K562 (cell line): ENCODE measurements around the gene SMAGP. TPM values are rescaled to one million over a fixed set of nuclear protein-coding genes. Genes with fewer than 3 reads are reported as not detected.

Experiments used
- ARID4B ChIP-seq: sonication (generic); formaldehyde crosslinking; IDR thresholded peaks from 2 replicates; pipeline ENCODE4 v1.8.0; 2022; ENCODE audit warnings: mild to moderate bottlenecking, missing genetic modification reagents
- BRD9 ChIP-seq: fragments of 450-650 bp; IDR thresholded peaks from 2 replicates; pipeline ENCODE4 v1.6.1; 2018; ENCODE audit warnings: low read depth; ENCODE audit not compliant: partially characterized antibody
- CHD2 ChIP-seq: IDR thresholded peaks from 2 replicates; pipeline ENCODE4 v1.6.1; 2011; ENCODE audit warnings: low read depth, low read length
- CXXC5 ChIP-seq: fragments of 250-450 bp; sonication (Bioruptor Pico); IDR thresholded peaks from 2 replicates; pipeline ENCODE4 v1.8.0; 2022; ENCODE audit warnings: inconsistent platforms, mild to moderate bottlenecking, moderate library complexity
- EHMT2 ChIP-seq: fragments of 450-650 bp; IDR thresholded peaks from 2 replicates; pipeline ENCODE4 v1.6.1; 2018; ENCODE audit warnings: antibody characterized with exemption
- HDGF ChIP-seq: fragments of 450-650 bp; IDR thresholded peaks from 2 replicates; pipeline ENCODE4 v1.6.1; 2016
- KAT8 ChIP-seq: fragments of 450-650 bp; IDR thresholded peaks from 2 replicates; pipeline ENCODE4 v1.6.1; 2016; ENCODE audit warnings: low read depth, mild to moderate bottlenecking
- KLF1 ChIP-seq: fragments of 450-650 bp; IDR thresholded peaks from 2 replicates; pipeline ENCODE4 v1.6.1; 2016; ENCODE audit warnings: missing genetic modification characterization, missing compliant biosample characterization
- LARP7 ChIP-seq: fragments of 450-650 bp; IDR thresholded peaks from 2 replicates; pipeline ENCODE4 v1.6.1; 2016
- MAX ChIP-seq: sonication (generic); formaldehyde crosslinking; IDR thresholded peaks from 2 replicates; pipeline ENCODE4 v1.9.0; 2022; ENCODE audit warnings: mild to moderate bottlenecking, missing genetic modification reagents
- PHB2 ChIP-seq: fragments of 450-650 bp; IDR thresholded peaks from 2 replicates; pipeline ENCODE4 v1.6.1; 2017; ENCODE audit warnings: low read depth
- SUPT5H ChIP-seq: fragments of 450-650 bp; IDR thresholded peaks from 2 replicates; pipeline ENCODE4 v1.6.1; 2016
- TBL1XR1 ChIP-seq, 2 experiments: IDR thresholded peaks; 2 replicates each; pipeline ENCODE4 v1.6.1; 2012; ENCODE audit warnings: improper control_type of control experiment in 2 of 2, low read length in 2 of 2, mild to moderate bottlenecking in 1 of 2
- THAP12 ChIP-seq: fragments of 250-450 bp; sonication (Bioruptor Pico); IDR thresholded peaks from 2 replicates; pipeline ENCODE4 v1.9.0; 2021; ENCODE audit warnings: mild to moderate bottlenecking, inconsistent platforms
- TRIM24 ChIP-seq, 2 experiments: fragments of 450-650 bp; IDR thresholded peaks; 2 replicates each; pipeline ENCODE4 v1.6.1; 2016
- TSC22D4 ChIP-seq: fragments of 450-650 bp; IDR thresholded peaks from 2 replicates; pipeline ENCODE4 v1.6.1; 2016; ENCODE audit warnings: missing genetic modification characterization, missing biosample characterization, control low read depth
- ZNF24 ChIP-seq: fragments of 450-650 bp; IDR thresholded peaks from 2 replicates; pipeline ENCODE4 v1.6.1; 2016
- ZNF444 ChIP-seq: fragments of 250-450 bp; sonication (Bioruptor Pico); IDR thresholded peaks from 2 replicates; pipeline ENCODE4 v1.4.0; 2020; ENCODE audit warnings: mild to moderate bottlenecking, moderate library complexity
- ZNF644 ChIP-seq: fragments of 200-800 bp; sonication (Bioruptor generic); IDR thresholded peaks from 2 replicates; pipeline ENCODE4 v1.6.1; 2016; ENCODE audit warnings: low read depth, missing genetic modification characterization, missing compliant biosample characterization
- polyA plus RNA-seq, 8 experiments: library from polyadenylated mRNA; depleted of rRNA in 4 of 8; stranded (reverse) in 5 of 8; unstranded in 3 of 8; fragments of >200 nt; fragmentation: Nextera tagmentation in 2 of 8; fragmentation: Illumina TruSeq in 1 of 8; extraction: Ambion mirVana in 2 of 8; extraction: Trizol in 1 of 8; gene quantifications; 2 replicates each; pipeline versions ENCODE4 v1.2.1 to v1.2.3, GENCODE V29; 2011 to 2014; ENCODE audit warnings: inconsistent platforms in 1 of 8, missing spikeins in 1 of 8
- total RNA-seq, 7 experiments: library from RNA; depleted of rRNA in 6 of 7; stranded (reverse); fragments of >200 nt in 6 of 7; fragmentation: Illumina TruSeq in 2 of 7; extraction: Trizol in 2 of 7; gene quantifications; 2 replicates each; pipeline versions ENCODE4 v1.2.1 to v1.2.3, GENCODE V29; 2011 to 2021; ENCODE audit warnings: low replicate concordance in 1 of 7
- TF ChIP-seq, protein P1 (sequence below): IDR thresholded peaks from 2 replicates; pipeline ENCODE4 v1.6.1; 2016; ENCODE audit warnings: missing genetic modification characterization, missing compliant biosample characterization
- TF ChIP-seq, protein P2 (sequence below): fragments of 250-450 bp; sonication (Bioruptor Pico); IDR thresholded peaks from 2 replicates; pipeline ENCODE4 v1.5.1; 2021; ENCODE audit warnings: mild to moderate bottlenecking

The SMAGP gene
- total and polyA plus RNA-seq, 9 of the 15 experiments (the other 6 are each of a cell fraction or from before 2014, with no cell fraction given): 23.1 to 62.3 (median 29.9) TPM

DNA sequence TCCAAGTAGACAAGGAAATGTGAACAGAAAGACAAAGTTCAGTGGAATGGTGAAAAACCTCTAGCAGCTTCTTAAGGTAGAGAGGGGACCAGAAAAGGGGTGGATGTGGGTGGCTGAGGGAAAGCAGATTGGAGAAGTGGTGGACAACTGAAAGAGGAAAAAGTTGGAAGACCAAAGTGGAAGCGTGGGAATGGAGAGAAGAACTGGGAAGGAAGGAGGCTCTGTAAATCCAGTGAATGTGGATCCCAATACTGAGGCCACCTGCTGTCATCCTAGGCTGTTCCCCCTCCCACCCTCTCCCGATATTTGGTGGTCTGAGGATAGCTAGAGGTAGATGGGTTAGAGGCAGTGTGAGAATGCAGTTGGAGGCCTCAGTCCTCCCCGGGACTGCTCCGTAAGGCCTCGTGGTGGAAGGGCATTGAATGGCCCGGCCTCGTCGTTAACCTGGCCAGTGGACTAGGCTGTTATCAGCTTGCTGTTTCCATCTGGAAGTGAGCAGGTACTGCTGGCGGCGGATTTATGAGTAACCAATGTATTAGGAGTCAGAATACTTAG is 51.5 kb downstream of the SMAGP start (continued):
- TF ChIP-seq MAX (CRISPR knock-in tag) (peak; percentile 46; the same call in 1 of the 2 replicates), ZNF24 (no peak), PHB2 (0 out of 2 replicates have a peak, but pooled peaks have one; percentile 39), ZNF444 (CRISPR knock-in tag) (no peak), SUPT5H (0 out of 2 replicates have a peak, but pooled peaks have one; percentile 33), LARP7 (0 out of 2 replicates have a peak, but pooled peaks have one; percentile 47), EHMT2 (no peak), HDGF (no peak), KAT8 (no peak), BRD9 (peak; percentile 23), CXXC5 (CRISPR knock-in tag) (peak; percentile 25; the same call in 1 of the 2 replicates), ZNF644 (no peak), TRIM24 (IDR thresholded peaks at IDR 0.05) (no peak), ARID4B (CRISPR knock-in tag) (peak; percentile 38), CHD2 (no peak), THAP12 (CRISPR knock-in tag) (no peak), TSC22D4 (tag) (no peak), KLF1 (no peak), TBL1XR1 (IDR thresholded peaks at IDR 0.05; ENCODE audit: low read length in 2 of 2) (no peak)
- TF ChIP-seq, protein P1, sequence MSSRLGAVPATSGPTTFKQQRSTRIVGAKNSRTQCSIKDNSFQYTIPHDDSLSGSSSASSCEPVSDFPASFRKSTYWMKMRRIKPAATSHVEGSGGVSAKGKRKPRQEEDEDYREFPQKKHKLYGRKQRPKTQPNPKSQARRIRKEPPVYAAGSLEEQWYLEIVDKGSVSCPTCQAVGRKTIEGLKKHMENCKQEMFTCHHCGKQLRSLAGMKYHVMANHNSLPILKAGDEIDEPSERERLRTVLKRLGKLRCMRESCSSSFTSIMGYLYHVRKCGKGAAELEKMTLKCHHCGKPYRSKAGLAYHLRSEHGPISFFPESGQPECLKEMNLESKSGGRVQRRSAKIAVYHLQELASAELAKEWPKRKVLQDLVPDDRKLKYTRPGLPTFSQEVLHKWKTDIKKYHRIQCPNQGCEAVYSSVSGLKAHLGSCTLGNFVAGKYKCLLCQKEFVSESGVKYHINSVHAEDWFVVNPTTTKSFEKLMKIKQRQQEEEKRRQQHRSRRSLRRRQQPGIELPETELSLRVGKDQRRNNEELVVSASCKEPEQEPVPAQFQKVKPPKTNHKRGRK (tag): peak; percentile 67; the same call in 1 of the 2 replicates
- TF ChIP-seq, protein P2, sequence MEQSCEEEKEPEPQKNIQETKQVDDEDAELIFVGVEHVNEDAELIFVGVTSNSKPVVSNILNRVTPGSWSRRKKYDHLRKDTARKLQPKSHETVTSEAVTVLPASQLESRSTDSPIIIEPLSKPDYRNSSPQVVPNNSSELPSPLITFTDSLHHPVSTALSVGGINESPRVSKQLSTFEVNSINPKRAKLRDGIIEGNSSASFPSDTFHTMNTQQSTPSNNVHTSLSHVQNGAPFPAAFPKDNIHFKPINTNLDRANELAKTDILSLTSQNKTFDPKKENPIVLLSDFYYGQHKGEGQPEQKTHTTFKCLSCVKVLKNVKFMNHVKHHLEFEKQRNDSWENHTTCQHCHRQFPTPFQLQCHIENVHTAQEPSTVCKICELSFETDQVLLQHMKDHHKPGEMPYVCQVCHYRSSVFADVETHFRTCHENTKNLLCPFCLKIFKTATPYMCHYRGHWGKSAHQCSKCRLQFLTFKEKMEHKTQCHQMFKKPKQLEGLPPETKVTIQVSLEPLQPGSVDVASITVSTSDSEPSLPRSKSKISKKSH: no peak
